Activated T-cell treated with anti-CD3 and anti-CD28 coated beads, Interleukin-2, amount 50 U/mL, for 24 hours (primary cell): ENCODE data around the gene SUMF1.
A peak's percentile ranks its signal among the peaks of the same experiment; 100 is the strongest.

Experiments used
- DNase-seq: peaks from one replicate; pipeline ENCODE4 v3.0.0-alpha.2; 2020
- H3K27ac Mint-ChIP-seq: 2 replicates; pipeline ENCODE4 v1.8.0; 2020; ENCODE audit warnings: mild to moderate bottlenecking, mixed read lengths
- H3K27me3 Mint-ChIP-seq: 2 replicates; pipeline ENCODE4 v1.8.0; 2020; ENCODE audit warnings: mixed read lengths
- H3K36me3 Mint-ChIP-seq: 2 replicates; pipeline ENCODE4 v1.8.0; 2020; ENCODE audit warnings: low read depth, mixed read lengths
- H3K4me1 Mint-ChIP-seq: 2 replicates; pipeline ENCODE4 v1.8.0; 2020; ENCODE audit warnings: low read depth, mixed read lengths
- H3K4me3 Mint-ChIP-seq: 2 replicates; pipeline ENCODE4 v1.8.0; 2020; ENCODE audit warnings: mild to moderate bottlenecking, moderate library complexity, mixed read lengths
- H3K9me3 Mint-ChIP-seq: 2 replicates; pipeline ENCODE4 v1.8.0; 2020; ENCODE audit warnings: mixed read lengths

Gene SUMF1

DNA sequence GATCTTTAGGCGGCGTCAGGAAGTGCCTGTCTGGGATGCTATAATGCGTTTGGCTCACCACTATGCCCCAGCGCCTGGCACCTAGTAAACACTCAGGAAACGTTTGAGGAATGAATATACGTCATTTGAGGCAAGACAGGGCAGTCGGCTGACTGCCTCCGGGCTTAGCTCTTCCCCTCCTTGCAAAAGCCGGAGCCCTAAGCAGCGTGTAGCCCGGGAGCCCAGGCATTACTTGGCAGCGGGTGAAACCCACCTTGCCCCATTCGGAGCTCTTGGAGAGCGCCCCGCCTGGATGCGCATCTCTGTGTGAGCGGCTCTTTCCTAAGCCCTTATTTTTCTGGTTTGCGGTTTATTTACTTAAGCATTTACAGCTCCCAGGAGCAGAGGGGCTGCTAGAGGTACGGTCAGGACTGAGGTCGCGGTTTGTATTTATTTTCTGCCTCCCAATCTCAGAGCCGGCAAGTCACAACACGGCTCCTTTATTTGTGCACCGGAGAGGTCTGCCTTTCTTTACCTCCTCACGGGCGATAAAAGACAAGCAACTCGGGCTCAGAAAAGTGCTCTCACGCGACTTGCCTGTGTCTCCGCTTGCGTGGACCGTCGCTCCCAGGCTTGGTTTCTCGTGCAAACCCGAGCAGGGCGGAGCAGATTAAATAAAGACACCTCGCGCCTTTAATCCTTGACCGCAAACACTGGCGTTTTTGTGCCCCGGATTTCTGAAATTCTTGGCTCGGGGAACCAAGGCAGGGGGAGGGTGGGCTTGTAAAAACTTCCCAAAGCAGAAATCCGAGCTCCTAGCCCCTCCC is 25.3 kb upstream of the SUMF1 start:
- Mint-ChIP-seq H3K27me3 (peaks cover 6% of the 10 kb centered on the region), H3K9me3 (no peaks in the 10 kb centered on the region), H3K27ac (peak overlapping the region; percentile 91), H3K4me1 (peaks cover 45% of the 10 kb centered on the region), H3K36me3 (peaks cover 43% of the 10 kb centered on the region), H3K4me3 (peak overlapping the region; percentile 93)
- DNase-seq, result peak; percentile 60

DNA sequence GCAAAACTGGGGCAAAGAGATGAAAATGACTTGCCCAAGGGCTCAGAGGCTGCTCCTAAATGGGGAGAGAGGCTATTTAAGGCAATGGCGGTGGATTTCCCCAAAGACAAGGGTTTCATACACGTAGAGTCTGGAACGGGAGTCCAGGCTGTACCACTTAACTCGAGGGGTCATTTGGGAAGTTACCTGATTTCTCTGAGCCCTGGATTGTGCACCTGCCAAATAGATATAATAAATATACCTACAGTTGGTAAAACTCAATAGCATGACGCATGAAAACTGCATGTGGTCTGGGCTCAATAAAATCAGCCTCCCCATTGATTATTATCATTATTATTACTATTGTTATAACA is 24.8 kb upstream of the SUMF1 start:
- Mint-ChIP-seq H3K36me3 (peaks cover 37% of the 10 kb centered on the region), H3K4me1 (peaks cover 39% of the 10 kb centered on the region), H3K27me3 (peaks cover 6% of the 10 kb centered on the region), H3K9me3 (no peaks in the 10 kb centered on the region), H3K4me3 (peak overlapping the region; percentile 93), H3K27ac (no peak overlapping the region)
- no peak for DNase-seq

DNA sequence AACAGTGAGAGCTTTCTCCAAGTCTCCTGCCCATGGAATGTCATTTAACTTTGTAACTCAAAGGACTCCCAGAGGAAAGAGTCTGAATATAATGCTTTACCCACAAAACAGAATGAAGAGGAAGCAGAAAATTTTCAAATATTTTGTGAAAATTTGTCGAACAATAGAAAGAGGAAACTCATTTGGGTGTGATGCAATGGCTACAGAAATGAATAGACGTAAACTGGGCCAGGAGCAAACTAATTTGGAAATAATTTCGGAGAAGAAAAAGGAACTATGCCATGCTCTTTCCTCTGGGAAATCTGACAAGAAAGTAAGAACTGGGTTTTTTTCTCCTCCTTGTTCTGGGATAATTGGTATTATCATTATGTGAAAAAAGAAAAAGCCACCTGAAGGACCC is 11.2 kb upstream of the SUMF1 start:
- Mint-ChIP-seq H3K4me1 (peaks cover 16% of the 10 kb centered on the region), H3K9me3 (no peaks in the 10 kb centered on the region), H3K27ac (no peak overlapping the region), H3K36me3 (no peaks in the 10 kb centered on the region), H3K4me3 (no peak overlapping the region), H3K27me3 (peaks cover 23% of the 10 kb centered on the region)
- no peak for DNase-seq

DNA sequence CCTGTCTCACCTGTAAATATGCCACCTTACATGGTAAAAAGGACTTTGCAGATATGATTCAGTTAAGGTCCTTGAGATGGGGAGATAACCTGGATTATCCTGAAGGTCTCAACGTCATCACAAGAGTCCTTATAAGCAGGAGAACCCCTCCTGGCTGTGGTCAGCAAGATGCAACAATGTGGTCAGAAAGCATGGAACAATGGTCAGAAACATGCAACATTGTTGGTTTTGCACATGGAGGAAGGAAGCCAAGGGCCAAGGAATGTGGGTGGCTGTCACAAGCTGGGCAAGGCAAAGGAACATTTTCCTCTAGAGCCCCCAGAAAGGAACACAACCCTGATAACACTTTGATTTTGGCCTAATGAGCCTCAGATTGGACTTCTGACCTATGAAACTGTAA is 9.4 kb upstream of the SUMF1 start:
- no peak for DNase-seq
- no peaks in the 10 kb centered on the region for H3K36me3 Mint-ChIP-seq
- H3K4me3 Mint-ChIP-seq, result no peak overlapping the region
- H3K4me1 Mint-ChIP-seq, result peaks cover 16% of the 10 kb centered on the region
- no peak overlapping the region for H3K27ac Mint-ChIP-seq
- H3K27me3 Mint-ChIP-seq, result peaks cover 33% of the 10 kb centered on the region
- H3K9me3 Mint-ChIP-seq, result no peaks in the 10 kb centered on the region

DNA sequence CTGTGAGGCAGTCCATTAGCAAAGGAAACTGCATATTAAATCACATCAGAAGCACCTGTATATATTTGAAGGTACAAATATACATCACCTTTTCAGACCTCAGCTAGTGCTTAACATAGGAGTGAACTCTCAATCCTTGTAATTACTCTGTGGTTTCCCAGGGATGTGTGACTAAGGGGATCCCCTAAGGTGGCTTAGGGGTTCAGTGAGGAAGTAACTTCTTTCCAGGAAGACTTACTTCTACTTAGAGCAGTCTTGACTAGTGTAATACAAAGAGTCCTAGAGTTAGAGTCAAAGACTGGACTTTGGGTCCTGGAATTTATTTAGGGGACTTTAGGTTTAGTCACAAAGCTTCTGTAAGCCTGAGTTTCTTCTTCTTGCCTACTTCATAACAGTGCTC is 8.7 kb upstream of the SUMF1 start:
- no peak overlapping the region for H3K27ac Mint-ChIP-seq
- H3K36me3 Mint-ChIP-seq, result no peaks in the 10 kb centered on the region
- H3K9me3 Mint-ChIP-seq, result no peaks in the 10 kb centered on the region
- peaks cover 16% of the 10 kb centered on the region for H3K4me1 Mint-ChIP-seq
- peaks cover 33% of the 10 kb centered on the region for H3K27me3 Mint-ChIP-seq
- H3K4me3 Mint-ChIP-seq, result no peak overlapping the region
- DNase-seq, result no peak

DNA sequence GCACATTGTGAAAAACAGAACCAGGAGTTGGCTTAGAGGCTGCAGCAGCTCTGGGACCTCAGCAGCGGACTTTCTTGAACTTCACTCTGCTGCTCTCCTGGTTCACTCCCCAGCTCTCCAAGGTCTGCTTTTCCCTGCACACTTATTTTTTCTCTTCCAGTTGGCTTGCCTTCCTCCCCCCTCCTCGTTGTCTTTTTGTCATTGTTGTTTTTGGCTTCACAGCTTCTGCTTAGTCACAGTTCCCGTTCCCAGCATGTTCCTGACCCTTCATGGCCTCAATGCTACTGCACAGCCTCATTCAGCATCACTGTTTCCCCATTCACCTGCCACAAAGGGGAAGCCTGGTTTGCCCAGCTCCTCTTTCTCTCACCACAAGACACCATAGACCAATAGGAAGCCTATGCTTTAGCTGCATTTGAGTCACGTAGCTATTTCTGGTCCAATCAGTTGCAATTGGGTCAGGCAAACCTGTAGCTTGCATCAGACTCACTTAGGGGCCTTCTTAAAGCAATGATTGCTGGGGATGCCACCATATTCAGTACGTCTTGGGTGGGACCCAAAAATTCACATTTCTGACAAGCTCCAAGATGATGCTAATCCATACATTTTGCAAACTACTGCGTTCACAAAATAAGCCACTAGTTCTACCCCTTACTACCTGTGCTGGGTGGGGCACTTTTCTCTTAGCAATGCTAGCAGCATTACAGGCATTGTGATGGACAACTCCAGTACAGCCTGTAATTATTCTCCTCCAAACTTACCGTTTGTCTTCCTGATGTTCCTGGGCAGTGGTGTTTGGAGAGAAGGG is 7.8 kb upstream of the SUMF1 start:
- Mint-ChIP-seq H3K36me3 (no peaks in the 10 kb centered on the region), H3K27me3 (peaks cover 33% of the 10 kb centered on the region), H3K4me1 (peaks cover 16% of the 10 kb centered on the region), H3K9me3 (no peaks in the 10 kb centered on the region), H3K27ac (peak overlapping the region; percentile 74), H3K4me3 (peak overlapping the region; percentile 21)
- no peak for DNase-seq

DNA sequence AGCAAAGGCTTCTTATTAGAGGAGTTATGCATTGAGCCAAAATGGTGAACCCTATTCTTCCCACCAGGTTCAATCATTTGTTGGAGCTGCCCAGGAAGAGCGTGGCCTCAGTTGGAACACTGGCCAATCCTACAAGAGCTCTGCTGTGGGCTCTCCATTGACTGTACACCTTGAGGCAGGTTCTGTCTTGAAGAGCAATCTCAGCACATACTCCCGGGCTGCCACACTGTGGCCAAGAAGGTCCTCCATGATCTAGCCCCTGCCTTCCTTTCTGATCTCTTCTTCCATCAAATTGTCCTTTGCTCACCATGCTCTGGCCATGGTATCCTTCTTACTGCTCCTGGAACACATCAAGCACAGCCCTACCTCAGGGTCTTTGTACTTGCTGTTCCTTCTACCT is 5.7 kb upstream of the SUMF1 start:
- Mint-ChIP-seq H3K36me3 (no peaks in the 10 kb centered on the region), H3K4me1 (peaks cover 16% of the 10 kb centered on the region), H3K4me3 (no peak overlapping the region), H3K9me3 (no peaks in the 10 kb centered on the region), H3K27me3 (peaks cover 27% of the 10 kb centered on the region), H3K27ac (no peak overlapping the region)
- DNase-seq, result no peak

DNA sequence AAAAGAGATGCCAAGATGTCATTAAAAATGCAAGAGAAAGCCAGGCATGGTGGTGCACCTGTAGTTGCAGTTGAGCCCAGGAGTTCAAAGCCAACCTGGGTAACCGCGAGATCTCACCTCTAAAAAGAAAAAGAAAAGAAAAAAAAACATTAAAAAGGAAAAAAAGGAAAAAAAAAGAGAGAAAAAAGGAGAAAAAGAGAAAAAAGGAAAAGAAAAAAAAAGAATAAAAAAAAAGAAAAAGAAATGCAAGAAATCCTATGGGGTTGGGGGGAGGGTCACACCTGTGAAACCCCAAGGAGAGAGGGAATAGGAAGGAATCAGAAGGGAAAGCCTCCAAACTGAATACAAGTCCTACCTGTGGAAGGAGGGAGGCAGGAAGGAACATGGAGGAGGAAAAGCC is 5.2 kb upstream of the SUMF1 start:
- Mint-ChIP-seq H3K36me3 (no peaks in the 10 kb centered on the region), H3K27me3 (peaks cover 27% of the 10 kb centered on the region), H3K4me1 (peaks cover 20% of the 10 kb centered on the region), H3K27ac (no peak overlapping the region), H3K9me3 (no peaks in the 10 kb centered on the region), H3K4me3 (no peak overlapping the region)
- DNase-seq, result no peak

DNA sequence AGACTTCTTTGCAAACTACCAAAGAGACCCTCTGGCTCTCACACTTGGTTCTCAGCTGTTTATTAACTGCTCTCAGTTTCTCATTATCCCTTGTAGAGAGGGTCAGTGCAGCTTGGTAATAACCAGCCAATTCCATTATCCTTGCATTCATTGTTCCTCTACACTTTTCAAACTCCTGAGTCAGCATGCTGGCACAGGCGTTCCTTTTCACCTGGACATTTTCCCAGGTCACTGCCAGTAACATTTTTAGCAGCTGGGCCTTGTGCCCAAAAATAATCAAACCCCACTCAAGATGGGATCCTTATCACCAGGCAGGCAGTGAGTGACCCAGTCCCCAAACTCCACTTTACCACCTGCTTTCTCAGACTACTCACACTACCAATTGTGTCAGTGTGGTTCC is 4.8 kb upstream of the SUMF1 start:
- H3K36me3 Mint-ChIP-seq, result no peaks in the 10 kb centered on the region
- H3K4me3 Mint-ChIP-seq, result no peak overlapping the region
- H3K9me3 Mint-ChIP-seq, result no peaks in the 10 kb centered on the region
- no peak for DNase-seq
- no peak overlapping the region for H3K27ac Mint-ChIP-seq
- H3K4me1 Mint-ChIP-seq, result peaks cover 22% of the 10 kb centered on the region
- peaks cover 24% of the 10 kb centered on the region for H3K27me3 Mint-ChIP-seq

DNA sequence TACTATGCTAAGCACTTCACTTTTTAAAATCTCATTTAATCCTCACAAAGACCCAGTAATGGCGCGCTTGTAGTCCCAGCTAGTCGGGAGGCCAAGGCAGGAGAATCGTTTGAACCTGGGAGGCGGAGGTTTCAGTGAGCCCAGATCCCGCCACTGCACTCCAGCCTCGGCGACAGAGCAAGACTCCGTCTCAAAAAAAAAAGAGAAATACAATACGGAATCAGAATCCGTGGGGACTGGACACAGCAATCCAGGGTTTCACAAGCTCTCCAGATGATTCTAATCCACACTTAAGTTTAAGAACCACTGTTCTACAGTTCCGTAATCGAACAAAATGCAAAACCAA is 426 bp upstream of the SUMF1 start:
- peaks cover 5% of the 10 kb centered on the region for H3K36me3 Mint-ChIP-seq
- no peaks in the 10 kb centered on the region for H3K9me3 Mint-ChIP-seq
- no peak for DNase-seq
- H3K27ac Mint-ChIP-seq, result peak overlapping the region; percentile 95
- H3K27me3 Mint-ChIP-seq, result peaks cover 5% of the 10 kb centered on the region
- H3K4me1 Mint-ChIP-seq, result peaks cover 26% of the 10 kb centered on the region
- H3K4me3 Mint-ChIP-seq, result peak overlapping the region; percentile 94

DNA sequence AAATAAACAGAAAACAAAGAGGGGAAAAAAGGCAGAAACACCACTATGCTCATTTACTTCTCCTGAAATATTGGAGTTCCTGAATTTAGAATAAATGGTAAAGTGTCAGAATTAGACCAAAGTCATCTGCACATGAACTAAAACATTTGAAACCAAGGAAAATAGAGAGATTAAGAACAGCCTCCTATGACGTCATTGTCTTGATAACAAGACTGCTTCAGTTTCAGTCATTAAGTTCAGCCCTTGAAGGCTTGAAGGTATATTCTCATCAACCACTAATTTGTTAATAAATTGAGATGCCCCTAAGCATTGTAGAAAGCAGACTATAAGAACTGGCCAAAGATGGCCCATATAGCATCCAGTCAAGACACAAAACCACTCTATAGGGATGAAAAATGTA is 2.5 kb downstream of the SUMF1 start:
- no peaks in the 10 kb centered on the region for H3K9me3 Mint-ChIP-seq
- no peaks in the 10 kb centered on the region for H3K27me3 Mint-ChIP-seq

DNA sequence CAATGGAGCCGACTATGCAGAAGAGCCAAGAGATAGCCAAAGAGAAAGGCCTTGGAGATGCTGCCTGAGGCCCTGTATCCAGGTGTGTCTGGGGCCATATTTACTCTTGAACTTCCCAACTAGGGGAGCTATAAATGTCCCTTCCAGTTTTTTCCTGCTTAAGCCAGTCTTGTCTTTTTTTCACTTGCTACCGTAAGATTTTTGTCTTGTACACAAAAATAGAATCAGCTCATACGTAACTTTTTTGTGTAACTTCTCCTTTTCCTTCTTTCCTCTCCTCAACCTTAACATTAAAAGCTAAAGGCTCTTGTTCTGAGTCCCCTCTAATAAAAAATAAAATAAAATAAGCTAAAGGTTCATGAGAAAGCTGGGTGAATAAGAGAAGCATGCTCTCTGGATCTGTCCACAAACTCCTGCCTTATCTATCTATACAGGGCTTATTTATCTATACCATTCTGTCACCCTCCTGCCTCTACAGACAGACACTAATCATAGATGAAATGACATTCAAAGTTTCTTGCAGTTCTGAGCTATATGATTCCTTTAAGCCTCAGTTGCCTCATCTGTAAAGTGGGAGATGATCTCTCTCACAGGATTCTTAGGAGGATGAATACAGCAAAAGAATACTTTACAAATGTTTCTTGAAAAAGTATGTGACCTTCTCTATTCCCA is 4.6 kb downstream of the SUMF1 start:
- no peak overlapping the region for H3K4me3 Mint-ChIP-seq
- peaks cover 32% of the 10 kb centered on the region for H3K4me1 Mint-ChIP-seq
- H3K9me3 Mint-ChIP-seq, result no peaks in the 10 kb centered on the region
- DNase-seq, result no peak
- H3K27ac Mint-ChIP-seq, result no peak overlapping the region
- peaks cover 5% of the 10 kb centered on the region for H3K36me3 Mint-ChIP-seq
- no peaks in the 10 kb centered on the region for H3K27me3 Mint-ChIP-seq

More for the DNA sequence above, 2.5 kb downstream of the SUMF1 start:
- no peak for DNase-seq
- Mint-ChIP-seq H3K4me1 (peaks cover 34% of the 10 kb centered on the region), H3K4me3 (no peak overlapping the region), H3K27ac (no peak overlapping the region), H3K36me3 (peaks cover 5% of the 10 kb centered on the region)

DNA sequence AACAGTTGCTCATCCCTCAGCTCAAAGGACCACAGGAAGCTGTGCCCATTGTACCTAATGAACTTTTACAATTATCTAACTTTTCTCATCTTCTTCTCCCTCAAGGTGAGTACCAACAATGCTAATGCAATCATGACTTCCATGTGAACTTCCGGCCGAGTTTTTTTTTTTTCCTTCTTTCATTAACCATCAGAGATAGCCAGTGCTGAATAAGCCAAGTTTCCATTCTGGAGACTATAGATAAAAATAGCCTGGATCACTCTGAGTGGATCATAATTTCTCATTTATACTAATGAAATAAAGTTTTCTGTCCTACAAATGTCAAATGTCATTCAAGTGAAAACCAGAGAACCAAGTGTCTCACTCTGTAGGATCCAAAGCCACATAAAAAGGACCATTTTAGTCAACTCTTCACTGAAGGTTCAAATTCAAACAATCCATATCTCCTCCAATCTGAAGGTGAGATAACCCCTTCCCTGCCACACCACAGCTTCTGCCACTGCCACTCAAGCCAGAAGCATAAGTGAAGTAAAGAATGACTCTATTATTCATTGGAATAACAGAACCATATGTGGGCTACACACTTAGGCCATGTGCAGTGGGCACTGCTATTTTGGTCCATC is 5.5 kb downstream of the SUMF1 start:
- Mint-ChIP-seq H3K27ac (no peak overlapping the region), H3K27me3 (no peaks in the 10 kb centered on the region), H3K9me3 (no peaks in the 10 kb centered on the region), H3K4me3 (no peak overlapping the region), H3K36me3 (peaks cover 2% of the 10 kb centered on the region), H3K4me1 (peaks cover 26% of the 10 kb centered on the region)
- DNase-seq, result no peak

DNA sequence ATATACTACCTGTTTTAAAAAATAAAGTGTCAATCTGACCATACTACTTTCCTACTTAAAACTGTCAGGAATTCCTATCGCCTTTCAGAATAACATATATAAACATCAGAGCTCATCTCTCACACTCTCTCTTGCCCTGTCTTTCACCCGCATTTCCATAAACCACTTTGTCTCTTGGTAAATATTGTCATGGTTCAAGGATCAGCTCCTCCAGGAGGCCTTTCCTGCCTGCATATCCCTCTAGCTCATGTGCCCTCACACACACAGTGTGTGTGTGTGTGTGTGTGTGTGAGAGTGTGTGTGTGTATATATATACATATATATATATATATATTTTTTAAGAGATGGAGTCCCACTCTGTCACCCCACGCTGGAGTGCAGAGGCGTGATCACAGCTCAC is 6.7 kb downstream of the SUMF1 start:
- Mint-ChIP-seq H3K9me3 (no peaks in the 10 kb centered on the region), H3K27ac (no peak overlapping the region), H3K4me1 (peaks cover 19% of the 10 kb centered on the region), H3K4me3 (no peak overlapping the region), H3K27me3 (no peaks in the 10 kb centered on the region), H3K36me3 (no peaks in the 10 kb centered on the region)
- no peak for DNase-seq
